CD1c-positive myeloid dendritic cell (primary cell): Measurements from ENCODE around the gene HMGB3.
A peak's percentile ranks its signal among the peaks of the same experiment; 100 is the strongest.
"Not testable (repeated sequence)": the region's sequence is repeated elsewhere in the genome, so short reads cannot be mapped to it uniquely, and the experiment has no call there.

ENCODE experiments used
- DNase-seq: peaks from one replicate; pipeline ENCODE4 v3.0.0-alpha.2; 2016; ENCODE audit errors: extremely low spot score

Gene HMGB3

DNA sequence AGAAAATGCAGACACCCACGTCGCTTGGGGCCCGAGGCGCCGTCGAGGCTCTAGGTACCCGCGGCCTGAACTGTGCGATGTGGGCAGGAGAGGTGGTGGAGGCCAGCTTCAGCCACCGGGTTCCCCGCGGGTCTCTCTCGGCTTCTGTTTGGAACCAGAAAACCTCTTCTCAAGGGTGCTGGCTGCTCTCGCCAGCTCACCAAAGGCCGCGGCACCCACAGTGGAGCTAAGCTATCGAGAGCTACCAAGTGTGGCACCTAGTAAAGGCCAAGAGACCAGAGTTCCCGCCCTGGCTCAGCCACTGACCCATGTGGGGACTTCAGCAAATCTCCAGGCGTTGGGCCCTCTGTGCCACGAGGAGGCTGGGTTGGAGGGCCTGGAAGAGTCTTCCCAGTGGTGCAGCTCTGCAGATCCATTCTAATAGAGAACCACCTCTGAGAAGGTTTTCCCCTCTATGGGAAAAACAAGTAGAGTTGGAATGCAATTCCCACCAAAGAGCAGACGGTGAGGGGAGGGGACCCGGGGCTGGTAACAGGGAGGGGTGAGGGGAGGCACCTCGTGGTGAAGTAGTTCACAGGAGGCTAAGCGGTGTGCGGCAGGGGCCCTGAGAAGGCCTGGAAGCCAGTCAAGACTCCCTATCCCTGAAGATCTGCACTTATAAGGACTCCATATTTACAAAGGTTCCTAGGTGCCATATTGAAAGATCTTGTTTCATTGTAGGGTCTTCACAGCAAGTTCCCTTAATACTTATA lies 5.5 kb upstream of the HMGB3 start:
- DNase-seq = no peak

DNA sequence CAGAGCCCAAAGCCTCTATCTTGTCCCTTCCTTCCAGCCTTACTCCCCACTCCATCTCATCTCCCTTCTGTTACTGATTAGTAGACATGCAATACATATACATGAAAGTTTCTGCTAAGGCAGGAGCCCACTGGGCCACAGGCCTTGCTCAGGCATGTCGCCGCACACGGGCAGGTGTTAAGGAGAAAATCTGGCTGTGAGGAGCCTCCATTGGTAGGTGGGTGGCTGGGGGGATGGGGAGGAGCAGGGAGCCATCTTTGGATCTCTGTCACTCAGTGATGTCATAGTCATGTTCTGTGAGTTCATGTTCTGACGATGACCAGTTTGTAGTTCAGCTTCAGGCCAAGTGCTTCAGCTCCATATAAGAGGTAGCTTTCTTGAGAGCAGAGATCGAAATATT lies 2.9 kb upstream of the HMGB3 start:
- DNase-seq = no peak

DNA sequence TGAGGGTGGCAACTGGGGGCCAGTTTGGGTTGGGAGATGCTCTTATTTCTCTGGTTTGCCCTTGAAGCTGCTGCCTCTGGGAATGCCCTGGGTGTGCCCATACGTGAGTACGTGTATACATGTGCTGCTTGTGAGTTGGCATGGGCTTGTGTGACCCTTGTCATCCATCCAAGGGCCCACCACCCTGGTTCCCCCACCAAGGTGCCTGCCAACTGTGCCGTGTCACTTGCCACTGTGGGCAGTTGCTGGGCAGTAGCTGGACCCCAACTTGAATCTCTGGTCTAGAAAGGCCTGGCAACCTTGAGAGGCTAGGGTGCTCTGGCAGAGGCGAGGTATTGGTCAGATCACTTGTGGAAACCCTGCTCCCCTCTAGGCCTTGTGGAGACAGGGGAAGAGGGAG lies 2.4 kb upstream of the HMGB3 start:
- no peak for DNase-seq

DNA sequence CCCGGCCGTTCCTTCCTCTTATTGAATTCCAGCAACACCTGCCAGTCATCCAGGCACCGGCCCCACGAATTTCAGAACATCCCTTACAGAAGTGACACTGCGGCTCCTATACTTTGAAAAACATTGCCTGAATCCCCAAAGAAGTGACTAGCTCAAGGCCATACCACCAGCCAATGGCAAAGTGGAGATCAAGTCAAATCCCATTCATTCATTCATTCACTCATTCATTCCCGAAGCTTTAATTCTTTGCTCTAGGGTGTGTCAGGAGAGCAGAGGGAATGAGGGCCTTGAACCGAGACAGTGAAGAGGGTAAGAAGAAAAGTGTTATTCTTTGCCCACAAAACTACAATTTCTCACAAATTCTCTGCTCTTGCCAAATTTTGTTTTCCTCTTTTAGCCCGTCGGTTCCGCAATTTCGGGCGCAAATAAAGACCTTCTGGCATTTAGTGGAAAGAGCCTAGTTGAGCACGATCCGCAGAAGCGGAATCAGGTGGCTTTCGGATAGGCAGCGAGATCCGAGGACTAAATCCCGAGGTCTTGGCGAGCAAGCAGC lies 824 bp upstream of the HMGB3 start:
- peak; percentile 72 for DNase-seq

DNA sequence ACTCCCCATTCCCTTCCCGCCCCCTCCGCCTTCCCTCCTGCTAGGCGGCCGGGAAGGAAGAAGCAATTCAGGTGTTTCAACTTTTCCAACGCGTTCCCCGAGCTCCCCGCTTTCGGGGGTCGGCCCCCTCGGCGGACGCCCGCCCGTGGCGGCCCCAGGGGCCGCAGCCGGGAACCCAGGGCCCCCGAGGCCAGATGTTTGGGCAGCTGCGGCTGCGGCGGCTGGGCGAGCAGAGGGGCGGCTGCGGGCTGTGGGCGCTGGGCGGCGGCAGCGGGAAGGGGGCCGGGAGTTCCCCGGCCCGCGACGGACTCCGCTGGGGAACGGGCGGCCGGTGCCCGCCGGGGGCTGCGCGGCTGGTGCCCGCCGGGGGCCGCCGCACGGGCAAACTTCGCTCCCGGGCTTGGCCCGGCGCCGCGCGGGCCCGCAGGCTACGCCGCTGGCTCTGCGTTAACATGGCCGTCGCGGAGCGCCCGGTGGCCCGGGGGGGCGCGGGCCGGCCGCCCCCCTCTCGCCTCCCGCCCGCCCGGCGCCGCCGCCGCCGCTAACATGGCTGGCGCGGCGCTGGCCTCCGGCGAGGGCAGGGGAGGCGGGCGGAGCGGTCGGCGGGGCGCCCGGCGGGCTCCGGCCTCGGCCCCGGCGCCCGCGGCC lies 510 bp downstream of the HMGB3 start:
- DNase-seq = no peak

DNA sequence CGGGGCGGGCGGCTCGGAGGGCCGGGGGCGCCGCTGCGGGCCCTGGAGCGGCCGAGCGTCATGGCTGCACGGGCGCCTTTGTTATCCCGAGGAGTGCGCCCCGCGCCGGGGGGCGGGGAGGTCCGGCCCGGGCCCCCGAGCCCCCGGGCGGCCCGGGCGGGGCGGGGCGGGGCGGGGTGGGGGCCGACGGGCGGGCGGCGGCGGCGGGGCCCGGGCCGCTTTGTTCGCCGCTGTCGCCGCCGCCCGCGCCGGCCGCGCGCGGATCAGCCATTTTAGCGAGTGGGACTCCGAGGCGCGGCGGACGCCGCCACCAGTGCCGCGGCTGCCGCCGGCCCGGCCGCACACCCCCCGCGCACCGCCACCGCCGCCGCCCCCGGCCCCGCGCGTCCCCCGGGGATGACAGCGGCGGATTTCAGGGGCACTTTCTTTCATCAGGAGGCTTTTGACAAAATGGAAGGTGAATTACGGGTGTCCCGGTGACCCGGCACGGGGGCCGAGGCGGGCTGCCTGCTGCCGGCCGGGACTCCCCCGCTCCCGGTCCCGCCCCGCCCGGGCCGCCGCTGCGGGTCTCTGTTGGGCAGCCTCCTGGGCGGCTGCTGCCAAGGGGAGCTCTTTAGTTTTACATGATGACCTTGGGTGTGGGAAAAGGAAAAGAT lies 1.2 kb downstream of the HMGB3 start:
- DNase-seq = peak; percentile 17

DNA sequence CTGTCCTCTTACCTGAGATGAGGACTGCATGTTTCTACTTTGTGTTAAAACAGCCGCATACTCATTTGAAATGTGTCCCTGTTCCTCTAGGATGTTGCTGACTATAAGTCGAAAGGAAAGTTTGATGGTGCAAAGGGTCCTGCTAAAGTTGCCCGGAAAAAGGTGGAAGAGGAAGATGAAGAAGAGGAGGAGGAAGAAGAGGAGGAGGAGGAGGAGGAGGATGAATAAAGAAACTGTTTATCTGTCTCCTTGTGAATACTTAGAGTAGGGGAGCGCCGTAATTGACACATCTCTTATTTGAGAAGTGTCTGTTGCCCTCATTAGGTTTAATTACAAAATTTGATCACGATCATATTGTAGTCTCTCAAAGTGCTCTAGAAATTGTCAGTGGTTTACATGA lies 4.6 kb downstream of the HMGB3 start:
- not testable (repeated sequence) for DNase-seq

DNA sequence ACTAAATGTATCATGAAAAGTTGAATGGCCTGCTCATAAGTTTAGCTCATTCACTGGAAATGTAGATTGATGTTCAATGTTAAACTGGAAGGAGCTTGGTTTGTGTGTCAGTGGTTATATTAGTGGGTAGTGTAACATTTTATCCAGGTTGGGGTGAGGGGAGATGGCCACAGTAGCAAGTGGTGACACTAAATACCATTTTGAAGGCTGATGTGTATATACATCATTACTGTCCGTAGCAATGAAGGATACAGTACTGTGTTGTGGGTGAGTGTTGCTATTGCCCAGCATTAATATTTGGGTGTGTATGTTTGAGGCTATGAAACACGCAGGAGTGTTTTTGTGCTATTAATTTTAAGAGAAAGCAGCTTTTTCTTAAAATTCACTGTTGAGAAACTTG lies 6.3 kb downstream of the HMGB3 start:
- no peak for DNase-seq

DNA sequence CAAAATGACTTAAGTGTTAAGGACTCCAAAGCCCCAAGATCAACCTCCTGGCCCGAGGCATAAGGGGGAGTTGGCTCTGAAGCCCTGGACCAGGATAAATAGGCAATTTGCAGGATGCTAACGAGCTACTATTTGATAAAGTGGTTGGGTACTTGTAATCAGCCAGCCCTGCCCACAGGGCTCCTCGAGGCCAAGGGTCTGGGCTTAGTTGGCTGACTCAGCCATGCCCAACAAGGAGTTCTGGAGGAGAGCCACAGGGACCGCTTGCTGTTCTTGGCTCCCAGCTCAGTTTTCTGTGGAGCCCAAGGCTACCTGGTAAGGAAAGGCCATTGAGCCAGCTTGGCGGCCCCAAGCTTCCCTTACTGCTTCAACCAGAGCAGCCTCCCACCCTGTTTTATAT lies 7.8 kb downstream of the HMGB3 start:
- DNase-seq = no peak

DNA sequence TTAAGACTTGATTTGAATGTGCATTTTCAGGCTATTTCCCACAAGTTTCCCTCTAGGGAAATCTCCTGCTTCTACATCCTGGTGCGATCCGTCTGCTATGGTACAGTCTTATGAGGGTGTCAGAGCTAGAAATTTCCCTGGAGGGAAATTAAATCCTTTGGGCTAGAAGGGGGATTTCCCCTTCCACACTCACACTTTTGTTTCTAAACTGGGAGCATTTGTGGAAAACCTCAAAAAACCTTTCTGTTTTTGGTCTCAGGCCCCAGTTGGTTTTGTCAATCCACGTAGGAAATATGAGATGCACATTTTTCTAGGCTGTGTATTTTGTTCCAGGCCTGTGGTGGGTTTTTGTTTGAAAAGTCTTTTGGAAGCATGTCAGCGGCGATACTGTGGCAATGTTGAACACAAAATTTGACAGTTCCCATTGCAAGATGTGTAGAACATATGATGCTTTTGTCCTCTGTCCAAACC lies 17.8 kb downstream of the HMGB3 start:
- no peak for DNase-seq

DNA sequence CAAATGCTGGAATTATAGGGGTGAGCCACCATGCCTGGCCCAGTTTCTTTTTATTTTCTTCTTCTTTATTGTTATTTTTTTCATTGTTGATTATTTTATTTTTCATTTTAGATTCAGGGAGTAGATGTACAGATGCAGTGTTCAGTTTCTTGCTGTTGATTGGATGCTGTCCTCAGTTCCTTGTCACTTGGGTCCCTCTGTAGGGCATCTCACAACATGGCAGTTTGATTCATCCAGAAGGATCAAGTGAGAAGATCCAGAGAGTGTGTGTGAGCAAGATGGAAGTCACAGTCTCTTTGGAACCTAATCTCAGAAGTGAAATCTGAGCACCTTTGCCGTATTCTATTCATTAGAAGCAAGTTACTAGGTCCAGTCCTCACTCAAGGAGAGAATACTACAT lies 20.9 kb downstream of the HMGB3 start:
- DNase-seq = no peak

DNA sequence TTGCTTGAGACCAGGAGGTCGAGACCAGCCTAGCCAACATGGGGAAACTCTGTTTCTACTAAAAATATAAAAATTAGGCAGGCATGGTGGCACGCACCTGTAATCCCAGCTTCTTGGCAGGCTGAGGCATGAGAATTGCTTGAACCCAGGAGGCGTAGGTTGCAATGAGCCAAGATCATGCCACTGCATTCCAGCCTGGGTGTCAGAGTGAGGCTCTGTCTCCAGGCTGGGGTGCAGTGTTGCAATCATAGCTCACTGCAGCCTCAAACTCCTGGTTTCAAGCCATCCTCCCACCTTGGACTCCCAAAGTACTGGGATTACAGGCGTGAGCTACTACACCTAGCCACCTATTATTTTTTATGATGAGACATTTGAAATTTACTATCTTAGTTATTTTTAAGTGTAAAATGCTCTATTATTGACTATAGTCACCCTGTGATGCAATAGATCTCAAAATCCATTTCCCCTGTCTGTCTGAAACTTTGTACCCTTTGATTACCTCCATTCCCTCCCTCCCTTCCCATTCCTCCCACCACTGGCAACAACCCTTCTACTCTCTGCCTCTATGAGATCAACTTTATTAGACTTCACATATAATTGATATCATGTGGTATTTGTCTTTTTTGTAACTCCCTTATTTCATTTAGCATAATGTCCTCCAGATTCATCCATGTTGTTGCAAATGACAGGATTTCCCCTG lies 23.4 kb downstream of the HMGB3 start:
- DNase-seq = no peak

DNA sequence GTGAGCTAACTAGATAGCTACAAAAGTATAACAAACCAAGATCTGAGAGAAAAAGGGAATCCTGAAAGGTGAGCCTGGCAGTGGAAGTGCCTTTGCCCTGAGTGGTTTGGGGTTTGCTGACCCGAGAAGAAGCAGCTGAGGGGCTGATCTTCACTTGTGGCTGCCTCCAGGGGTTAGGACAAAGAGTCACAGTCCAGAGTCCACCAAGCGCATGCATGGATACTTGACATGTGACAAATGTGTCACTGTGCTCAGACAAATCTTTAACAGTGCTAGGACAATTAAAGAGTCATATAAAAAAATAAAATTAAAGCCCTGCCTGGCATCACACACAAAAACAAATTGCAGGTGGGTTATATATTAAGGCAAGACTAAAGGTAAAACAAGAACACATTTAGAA lies 26.4 kb downstream of the HMGB3 start:
- no peak for DNase-seq

DNA sequence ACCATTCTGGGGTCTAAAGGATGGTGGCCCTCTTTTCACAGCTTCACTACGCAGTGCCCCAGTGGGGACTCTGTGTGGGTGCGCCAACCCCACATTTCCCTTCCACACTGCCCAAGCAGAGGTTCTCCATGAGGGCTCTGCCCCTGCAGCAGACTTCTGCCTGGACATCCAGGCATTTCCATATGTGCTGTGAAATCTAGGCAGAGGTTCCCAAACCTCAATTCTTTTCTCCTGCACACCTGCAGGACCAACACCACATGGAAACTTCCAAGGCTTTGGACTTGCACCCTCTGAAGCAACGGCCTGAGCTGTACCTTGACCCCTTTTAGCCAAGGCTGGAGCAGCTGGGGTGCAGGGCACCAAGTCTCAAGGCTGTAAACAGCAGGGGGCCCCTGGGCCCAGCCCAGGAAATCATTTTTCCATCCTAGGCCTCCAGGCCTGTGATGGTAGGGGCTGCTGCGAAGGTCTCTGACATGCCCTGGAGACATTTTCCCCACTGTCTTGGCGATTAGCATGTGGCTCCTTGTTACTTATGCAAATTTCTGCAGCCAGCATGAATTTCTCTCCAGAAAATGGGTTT lies 30.1 kb downstream of the HMGB3 start:
- DNase-seq = no peak

DNA sequence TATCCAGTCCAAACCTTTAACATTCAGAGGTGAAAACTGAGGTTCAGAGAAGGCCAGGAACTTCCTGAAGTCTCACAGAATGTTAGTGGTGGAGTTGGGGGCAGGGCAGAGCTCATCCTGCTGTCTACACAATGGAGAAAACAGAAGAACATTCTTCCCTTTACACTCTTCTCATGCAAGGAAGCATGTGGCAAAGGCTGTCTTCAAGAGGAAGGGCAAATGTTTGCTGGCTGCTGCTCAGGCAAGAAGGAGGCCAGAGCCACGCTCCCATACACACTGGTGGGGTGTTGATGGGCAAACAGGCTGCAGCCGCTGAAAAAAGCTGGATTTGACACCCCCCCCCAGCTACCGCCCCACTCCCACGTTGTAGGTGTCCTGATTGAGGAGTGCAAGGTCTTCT lies 32.5 kb downstream of the HMGB3 start:
- DNase-seq = no peak

DNA sequence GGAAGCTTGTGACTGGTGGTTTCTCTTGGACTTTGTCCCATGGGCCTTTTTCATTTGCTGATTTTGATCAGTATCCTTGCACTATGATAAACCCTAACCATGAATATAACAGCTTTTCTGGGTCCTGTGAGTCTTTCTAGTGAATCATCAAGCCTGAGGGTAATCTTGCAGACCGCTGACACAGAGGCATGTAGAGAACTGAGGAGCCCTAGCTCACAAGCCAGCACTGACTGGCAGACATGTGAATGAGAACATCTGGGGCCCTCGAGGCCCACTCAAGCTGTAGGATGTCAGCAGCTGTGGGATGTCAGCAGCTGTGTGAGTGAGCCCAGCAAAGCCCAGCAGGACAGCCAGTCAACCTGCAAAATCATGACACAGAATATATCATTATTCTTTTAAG lies 36.7 kb downstream of the HMGB3 start:
- DNase-seq = no peak

DNA sequence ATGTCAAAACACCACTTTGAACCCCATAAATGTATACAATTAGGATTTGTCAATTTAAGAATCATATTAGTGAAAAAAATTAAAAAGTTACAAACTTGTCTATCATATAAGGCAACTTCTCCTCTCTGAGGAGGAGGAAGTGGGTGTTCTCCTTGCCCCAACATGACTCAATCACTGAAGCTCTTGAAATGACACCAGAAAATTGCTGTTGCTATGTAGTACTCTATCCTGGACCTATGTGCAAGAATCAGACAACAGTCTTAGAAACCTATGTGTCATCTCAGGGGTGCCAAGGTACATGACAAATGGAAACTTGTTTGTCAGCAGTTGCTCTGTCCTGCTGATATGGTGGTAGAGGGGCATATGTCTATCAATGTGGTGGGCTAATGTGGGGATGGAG lies 47.7 kb downstream of the HMGB3 start:
- peak; percentile 65 for DNase-seq

DNA sequence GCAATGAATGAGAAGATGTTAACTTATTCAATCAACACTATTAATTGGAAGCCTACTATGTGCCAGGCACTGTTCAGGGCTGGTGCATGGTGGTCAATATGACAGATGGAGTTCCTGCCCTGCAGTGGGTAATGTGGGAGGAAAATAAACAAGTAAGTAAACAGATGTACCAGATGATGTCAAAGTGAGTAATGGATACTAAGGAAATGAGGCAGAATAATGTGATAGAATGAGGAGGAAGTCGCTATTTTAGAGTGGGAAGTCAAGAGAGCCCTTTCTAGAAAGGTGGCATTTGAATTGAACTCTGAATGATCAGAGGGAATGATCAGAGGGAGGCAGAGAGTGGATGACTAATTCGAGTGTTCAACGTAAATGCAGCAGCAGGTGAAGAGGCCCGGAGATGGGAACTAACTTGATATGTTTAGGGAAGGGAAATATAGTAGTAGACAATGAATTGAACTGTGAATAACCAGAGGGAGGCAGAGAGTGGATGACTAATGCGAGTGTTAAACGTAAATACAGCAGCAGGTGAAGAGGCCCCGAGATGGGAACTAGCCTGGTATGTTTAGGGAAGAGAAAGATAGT lies 48.3 kb downstream of the HMGB3 start:
- DNase-seq = peak; percentile 38

DNA sequence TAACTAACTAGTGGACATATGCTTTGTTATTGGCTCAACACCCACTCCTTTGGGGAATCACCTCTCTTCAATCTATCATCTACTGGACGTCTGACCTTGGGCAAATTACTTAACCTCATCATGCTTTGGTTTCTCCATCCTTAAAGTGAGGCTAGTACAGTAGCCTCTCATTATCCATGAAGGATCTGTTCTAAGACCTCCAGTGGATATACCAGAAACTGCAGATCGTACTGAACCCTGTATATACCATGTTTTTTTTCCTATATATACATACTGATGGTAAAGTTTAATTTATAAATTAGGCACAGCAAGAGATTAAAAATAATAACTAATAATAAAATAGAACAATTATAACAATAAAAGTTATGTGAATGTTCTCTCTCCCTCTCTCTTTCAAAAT lies 56.2 kb downstream of the HMGB3 start:
- DNase-seq = no peak
